ENCODE results near the gene TCP10L.
"Not testable (repeated sequence)": the region's sequence is repeated elsewhere in the genome, so short reads cannot be mapped to it uniquely, and the experiment has no call there.

Gene TCP10L

DNA sequence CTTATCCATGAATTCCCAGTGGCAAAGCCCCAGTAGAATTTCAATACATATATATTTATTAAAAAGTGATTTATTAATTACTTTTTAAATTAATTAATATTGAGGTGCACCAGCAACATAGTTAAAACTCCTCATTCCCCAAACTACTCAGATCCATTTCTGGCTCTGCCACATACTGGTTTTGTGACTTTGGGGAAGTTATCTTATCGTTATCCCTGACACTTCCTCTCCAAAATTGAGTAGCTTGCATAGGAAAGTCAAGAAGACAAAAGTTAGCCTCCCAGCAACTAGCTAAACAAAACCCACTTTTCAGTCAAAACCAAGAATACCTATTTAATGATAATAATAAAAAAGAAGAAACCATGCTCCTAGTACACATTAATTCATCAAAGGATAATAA, 35.9 kb downstream of the TCP10L start:
- no peak for DNase-seq

GRCh38 chr21:32548978-32549377, 36.3 kb downstream of the TCP10L start:
- no peak for DNase-seq

DNA sequence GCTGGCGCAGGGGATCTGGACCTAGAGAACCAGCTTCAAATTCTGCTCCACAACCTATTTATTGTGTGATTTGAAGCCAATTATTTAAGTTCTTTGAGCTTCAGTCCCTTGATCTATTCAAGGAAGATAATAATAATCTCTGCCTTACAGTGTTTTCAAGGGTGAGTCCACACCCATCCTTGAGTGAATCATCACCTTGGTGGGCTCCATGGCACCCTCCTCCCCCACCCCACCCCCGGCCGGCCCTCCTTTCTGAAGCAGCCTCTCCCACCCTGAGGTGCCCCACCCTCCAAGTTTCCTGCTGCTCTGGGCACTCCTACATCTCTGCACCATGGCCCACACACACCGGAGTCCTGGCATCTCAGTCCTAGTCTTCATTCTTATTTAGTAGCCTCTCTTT, 38.3 kb downstream of the TCP10L start:
- DNase-seq = no peak

DNA sequence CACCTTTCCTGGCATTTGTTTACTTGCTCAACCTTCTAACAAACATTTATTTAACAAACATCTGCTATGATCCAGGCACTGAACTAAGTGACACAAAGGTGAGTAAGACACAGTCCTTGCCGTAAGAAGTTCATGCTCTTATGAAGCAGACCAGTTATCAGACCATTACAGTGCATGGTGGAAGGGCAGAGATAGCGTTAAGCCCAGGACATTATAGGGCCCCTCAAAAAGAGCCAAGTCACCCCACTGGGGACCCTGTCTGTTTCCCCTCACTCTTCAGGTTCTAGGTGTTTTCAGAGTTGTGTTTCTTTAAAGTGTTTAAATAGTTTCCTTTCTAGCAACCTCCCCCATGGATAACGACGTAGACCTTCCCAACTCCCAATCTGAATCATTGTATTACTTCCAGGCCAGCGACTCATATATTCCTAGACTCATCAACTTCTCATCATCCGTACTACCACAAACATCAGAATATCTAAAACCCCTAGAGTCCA, 39.3 kb downstream of the TCP10L start:
- no peak for DNase-seq

DNA sequence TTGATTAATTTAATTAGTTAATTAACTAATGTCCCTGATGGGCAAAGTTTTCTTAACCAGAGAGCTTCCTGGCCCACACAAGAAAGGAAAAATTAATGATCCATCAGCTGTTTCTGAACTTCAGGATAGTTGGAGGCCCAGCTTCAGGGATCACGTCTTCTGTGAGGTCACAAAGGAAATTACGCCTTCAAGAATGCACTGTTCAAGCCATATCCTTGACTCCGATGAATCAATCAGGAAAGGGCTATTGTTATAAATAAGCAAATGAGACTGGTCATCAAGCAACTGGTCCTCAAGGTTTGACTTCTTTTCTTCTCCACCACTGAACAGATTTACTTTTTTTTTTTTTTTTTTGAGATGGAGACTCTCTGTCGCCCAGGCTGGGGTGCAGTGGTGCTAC, 40.6 kb downstream of the TCP10L start:
- DNase-seq = no peak

DNA sequence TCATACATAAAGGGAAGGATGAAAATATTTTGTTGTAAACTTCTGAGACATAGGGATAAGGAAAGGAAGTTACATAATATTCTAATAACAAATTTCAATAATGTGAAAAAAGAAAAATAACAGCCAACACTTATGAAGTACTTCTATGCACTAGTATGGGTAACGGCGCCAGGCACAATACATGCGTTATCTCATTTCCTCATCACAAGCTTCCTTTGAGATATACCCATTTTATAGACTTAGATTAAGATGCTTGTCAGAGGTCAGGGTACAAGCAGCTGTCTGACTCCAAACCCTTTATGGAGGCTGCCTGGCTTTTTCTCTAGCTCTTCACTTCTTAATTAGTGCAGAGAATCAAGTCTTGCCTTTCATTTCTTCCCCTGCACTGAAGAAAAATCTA, 41.3 kb downstream of the TCP10L start:
- no peak for DNase-seq

DNA sequence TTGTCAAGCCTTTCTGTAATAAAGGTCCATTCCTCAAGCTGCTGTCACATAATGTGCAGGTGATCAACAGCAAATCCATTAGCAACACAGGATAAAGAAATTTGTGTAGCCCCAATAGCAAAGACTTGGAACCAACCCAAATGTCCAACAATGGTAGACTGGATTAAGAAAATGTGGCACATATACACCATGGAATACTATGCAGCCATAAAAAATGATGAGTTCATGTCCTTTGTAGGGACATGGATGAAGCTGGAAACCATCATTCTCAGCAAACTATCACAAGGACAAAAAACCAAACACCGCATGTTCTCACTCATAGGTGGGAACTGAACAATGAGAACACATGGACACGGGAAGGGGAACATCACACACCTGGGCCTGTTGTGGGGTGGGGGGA, 42.3 kb downstream of the TCP10L start:
- not testable (repeated sequence) for DNase-seq

GRCh38 chr21:32539378-32539777, 45.9 kb downstream of the TCP10L start:
- DNase-seq = no peak

- DNase-seq = no peak
These were observed 47.1 kb downstream of the TCP10L start for GRCh38 chr21:32538147-32538792.

DNA sequence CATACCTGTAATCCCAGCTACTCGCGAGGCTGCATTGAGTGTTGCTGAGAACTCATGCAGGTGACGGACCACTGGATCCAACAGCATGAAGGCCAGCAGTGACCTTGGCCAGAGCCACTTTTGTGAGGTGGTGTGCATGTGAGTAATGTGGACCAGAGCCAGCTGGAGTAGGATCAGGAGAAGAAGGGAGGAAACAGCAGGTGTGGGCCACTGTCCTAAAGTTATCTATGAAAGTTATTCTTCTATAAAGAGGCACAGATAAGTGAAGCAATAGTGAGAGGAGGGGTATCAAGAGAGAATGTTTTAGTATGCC, 47.8 kb downstream of the TCP10L start:
- no peak for DNase-seq

- no peak for DNase-seq
These were observed 49.7 kb downstream of the TCP10L start for GRCh38 chr21:32535612-32536011.

- no peak for DNase-seq
These were observed 51.2 kb downstream of the TCP10L start for GRCh38 chr21:32534113-32534512.

DNA sequence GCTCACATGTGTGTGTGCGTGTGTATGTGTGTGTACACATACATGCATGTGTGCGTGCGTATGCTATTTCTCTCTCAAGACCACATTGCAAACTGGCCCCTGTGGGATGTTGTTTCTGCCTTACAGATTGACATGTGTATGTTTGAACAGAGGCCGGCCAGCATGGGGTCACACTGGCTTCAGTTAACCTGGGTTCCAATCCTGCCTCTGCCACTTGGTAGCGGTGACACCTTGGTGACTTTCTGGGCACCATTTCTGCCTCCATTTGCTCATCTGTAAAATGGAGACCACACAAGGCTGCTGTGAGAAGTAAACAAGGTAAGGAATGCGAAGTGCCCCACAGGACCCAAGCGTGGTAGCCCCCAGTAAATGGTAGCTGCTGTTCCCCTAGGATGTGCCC, 51.7 kb downstream of the TCP10L start:
- DNase-seq = no peak

GRCh38 chr21:32533053-32533452, 52.3 kb downstream of the TCP10L start:
- no peak for DNase-seq

DNA sequence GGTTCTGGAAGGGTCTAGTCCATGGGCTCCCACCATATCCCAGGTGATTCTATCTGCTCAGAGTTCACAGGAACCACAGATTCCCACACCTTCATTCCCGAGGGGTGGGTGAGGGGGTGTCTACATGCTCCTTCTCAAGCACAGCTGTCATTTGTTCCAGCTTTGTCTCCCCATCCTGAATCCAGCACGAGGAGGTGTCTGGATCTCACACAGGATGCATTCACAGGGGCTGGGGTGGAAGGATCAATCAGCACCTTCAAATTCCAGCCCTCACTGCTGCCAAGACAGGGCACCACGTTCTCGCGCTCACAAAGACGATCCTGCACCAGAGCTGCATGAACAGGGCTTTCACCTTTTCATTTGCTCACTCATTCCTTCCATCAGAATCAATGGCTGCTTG, 52.7 kb downstream of the TCP10L start:
- DNase-seq = no peak

DNA sequence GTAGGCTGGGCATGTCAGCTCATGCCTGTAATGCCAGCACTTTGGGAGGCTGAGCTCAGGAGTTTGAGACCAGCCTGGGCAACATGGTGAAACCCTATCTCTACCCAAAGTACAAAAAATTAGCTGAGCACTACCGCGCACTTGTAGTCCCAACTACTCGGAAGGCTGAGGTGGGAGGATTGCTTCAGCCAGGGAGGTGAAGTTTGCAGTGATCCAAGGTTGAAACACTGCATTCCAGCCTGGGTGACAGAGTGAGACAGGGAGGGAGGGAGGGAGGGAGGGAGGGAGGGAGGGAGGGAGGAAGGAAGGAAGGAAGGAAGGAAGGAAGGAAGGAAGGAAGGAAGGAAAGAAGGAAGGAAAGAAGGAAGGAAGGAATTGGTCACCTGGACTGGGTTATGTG, 53.8 kb downstream of the TCP10L start:
- DNase-seq = not testable (repeated sequence)

- not testable (repeated sequence) for DNase-seq
These were observed 54.5 kb downstream of the TCP10L start for GRCh38 chr21:32530809-32531208.

GRCh38 chr21:32529679-32530078, 55.6 kb downstream of the TCP10L start:
- DNase-seq = no peak

DNA sequence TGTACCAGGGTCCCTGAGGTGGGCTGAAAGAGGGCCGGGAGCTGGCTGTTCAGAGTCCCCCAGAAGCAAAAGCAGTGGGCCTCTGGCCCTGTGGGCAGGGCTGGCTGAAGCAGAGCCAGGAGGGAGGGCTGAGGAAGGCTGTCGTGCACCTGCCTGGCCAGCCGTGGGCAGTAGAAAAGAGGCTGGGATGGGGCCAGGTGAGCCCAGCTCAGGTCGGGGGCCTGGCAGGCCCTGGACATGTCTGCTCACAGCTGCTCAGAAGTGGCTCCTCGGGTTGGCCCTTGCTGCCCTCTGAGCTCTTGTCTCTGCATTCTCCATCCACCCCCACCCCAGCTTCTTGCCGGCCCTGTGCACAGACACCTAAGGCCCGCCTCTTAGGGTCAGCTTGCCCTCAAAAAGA, 60.0 kb downstream of the TCP10L start:
- no peak for DNase-seq

DNA sequence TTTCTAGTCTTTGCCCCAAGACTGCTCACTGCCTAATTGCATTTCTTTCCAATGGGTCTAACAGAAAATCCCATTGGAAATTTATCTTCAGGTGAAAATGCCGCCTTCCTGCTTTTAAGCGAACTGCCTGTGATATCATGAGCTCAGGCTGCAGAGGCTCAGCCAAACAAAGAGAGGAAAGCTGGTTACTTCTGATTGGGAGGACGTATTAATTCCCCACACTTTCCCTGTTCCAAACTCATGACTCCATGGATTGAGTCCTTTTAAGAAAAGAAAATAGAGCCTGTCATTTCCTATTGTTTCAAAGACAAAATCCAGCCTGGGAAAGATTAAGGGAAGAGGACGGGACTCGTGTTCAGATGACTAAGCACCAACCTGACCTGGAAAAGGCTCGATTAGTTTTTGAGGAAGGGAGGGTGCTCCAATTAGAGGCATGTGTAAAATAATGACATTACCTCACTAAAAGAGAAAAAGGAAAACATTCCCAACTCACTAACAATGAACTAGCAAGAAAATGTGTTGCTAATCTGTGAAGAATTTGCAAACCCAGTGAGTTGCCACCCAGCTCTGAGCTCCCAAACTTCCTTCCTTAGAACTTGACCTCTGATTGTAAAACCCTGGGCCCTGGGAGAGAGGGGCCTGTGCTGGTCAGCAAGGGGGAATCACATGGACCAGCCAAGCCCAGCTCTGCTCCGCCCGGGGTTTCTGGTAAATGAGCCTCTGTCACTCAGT, 61.2 kb downstream of the TCP10L start:
- no peak for DNase-seq
